Spleen (tissue), 11 donors: ENCODE data around the gene C1QC. TPM values are rescaled to one million over a fixed set of nuclear protein-coding genes. Genes with fewer than 3 reads are reported as not detected.

Source experiments
- DNase-seq: peaks from one replicate; pipeline ENCODE4 v3.0.0-alpha.2; 2020
- H3K27ac ChIP-seq, 8 donors: fragments of 200-600 bp; sonication (generic) in 7 of 8; 1 replicate in 4 of 8; 2 replicates in 4 of 8; pipeline versions ENCODE4 v1.5.0 to v1.8.0; 2016 to 2021; ENCODE audit warnings: inconsistent platforms in 4 of 8, mild to moderate bottlenecking in 4 of 8, moderate library complexity in 1 of 8
- H3K27me3 ChIP-seq, 7 donors: fragments of 200-600 bp; sonication (generic) in 6 of 7; replicated peaks in 1 of 7; 1 replicate in 4 of 7; 2 replicates in 3 of 7; pipeline versions ENCODE4 v1.5.0 to v1.8.0; 2016 to 2021; ENCODE audit warnings: inconsistent platforms in 3 of 7, mild to moderate bottlenecking in 1 of 7
- H3K36me3 ChIP-seq, 6 donors: fragments of 200-600 bp; sonication (generic) in 5 of 6; 1 replicate in 4 of 6; 2 replicates in 2 of 6; pipeline versions ENCODE4 v1.5.0 to v1.8.0; 2016 to 2021; ENCODE audit warnings: inconsistent platforms in 2 of 6
- H3K4me1 ChIP-seq, 6 donors: fragments of 200-600 bp; sonication (generic) in 5 of 6; 1 replicate in 3 of 6; 2 replicates in 3 of 6; pipeline versions ENCODE4 v1.5.0 to v1.8.0; 2016 to 2021; ENCODE audit warnings: inconsistent platforms in 3 of 6
- H3K4me3 ChIP-seq, 8 donors: fragments of 200-600 bp; sonication (generic) in 7 of 8; 1 replicate in 4 of 8; 2 replicates in 4 of 8; pipeline versions ENCODE4 v1.5.0 to v1.8.0; 2016 to 2021; ENCODE audit warnings: inconsistent platforms in 4 of 8, mild to moderate bottlenecking in 4 of 8, moderate library complexity in 2 of 8
- H3K9me3 ChIP-seq, 8 donors: fragments of 200-600 bp; sonication (generic) in 7 of 8; 1 replicate in 4 of 8; 2 replicates in 4 of 8; pipeline versions ENCODE4 v1.5.0 to v1.8.0; 2016 to 2021; ENCODE audit warnings: inconsistent platforms in 4 of 8
- POLR2A ChIP-seq, 3 donors: fragments of 450-650 bp; IDR thresholded peaks; one replicate each; pipeline ENCODE4 v1.5.1; 2017; ENCODE audit warnings: antibody characterized with exemption in 3 of 3, mild to moderate bottlenecking in 1 of 3
- POLR2AphosphoS5 ChIP-seq, 3 donors: sonication (generic); formaldehyde crosslinking; IDR thresholded peaks; one replicate each; pipeline ENCODE4 v1.5.1; 2017; ENCODE audit warnings: antibody characterized with exemption in 3 of 3
- WGBS, 5 donors: extraction: QIAGEN DNeasy Blood & Tissue Kit in 3 of 5; methylation state at CpG; one replicate each; pipeline versions ENCODE4 v1.1.5 to v1.1.7; 2013 to 2018; 5-methylcytosine and 5-hydroxymethylcytosine counted together
- intact Hi-C: fragments of 100-400 bp; cut with DNase I; formaldehyde crosslinking; loops from one replicate; pipeline ENCODE4 v1.15.0; 2023; ENCODE audit warnings: low total_unique reads
- polyA plus RNA-seq, 3 donors: library from polyadenylated mRNA; stranded (reverse); fragments of 200-250 nt; gene quantifications; one replicate each; pipeline ENCODE4 v1.2.1, GENCODE V29; 2013
- total RNA-seq, 7 donors: library from RNA; depleted of rRNA in 3 of 7; stranded (reverse); fragments of >200 nt in 3 of 7; fragmentation: NEBNext Ultra II Directional in 4 of 7; extraction: Animal tissue kit (Norgen Biotek cat#: 25700) in 4 of 7; gene quantifications; one replicate each; pipeline versions ENCODE4 v1.1.0 to v1.2.1, GENCODE V29; 2016 to 2021
- TF ChIP-seq, protein P1 (sequence below), 11 experiments: fragments of 200-600 bp in 7 of 11; fragments of 450-650 bp in 4 of 11; sonication (generic) in 4 of 11; IDR thresholded peaks in 8 of 11; conservative IDR thresholded peaks in 3 of 11; 1 replicate in 7 of 11; 2 replicates in 4 of 11; pipeline versions ENCODE4 v1.4.0 to v1.8.0; 2016 to 2021; ENCODE audit warnings: antibody characterized with exemption in 11 of 11, inconsistent platforms in 4 of 11, mild to moderate bottlenecking in 1 of 11
- donor health status: healthy with polysubstance abuse.
- donor health status: DM: no; HTN: no; CAD: no; lungs with moderate emphysema.
- donor health status: DM: no; HTN: no; CAD: no.
- donor health status: Bipolar disorder and iron deficiency.
- donor health status: healthy.
- donor health status: DM: no; HTN: no; CAD: no.
- donor health status: DM: yes; HTN: yes; CAD: no.

C1QC gene
- total and polyA plus RNA-seq, 10 donors, result 98.7 to 1,691 (median 1,058) TPM

DNA sequence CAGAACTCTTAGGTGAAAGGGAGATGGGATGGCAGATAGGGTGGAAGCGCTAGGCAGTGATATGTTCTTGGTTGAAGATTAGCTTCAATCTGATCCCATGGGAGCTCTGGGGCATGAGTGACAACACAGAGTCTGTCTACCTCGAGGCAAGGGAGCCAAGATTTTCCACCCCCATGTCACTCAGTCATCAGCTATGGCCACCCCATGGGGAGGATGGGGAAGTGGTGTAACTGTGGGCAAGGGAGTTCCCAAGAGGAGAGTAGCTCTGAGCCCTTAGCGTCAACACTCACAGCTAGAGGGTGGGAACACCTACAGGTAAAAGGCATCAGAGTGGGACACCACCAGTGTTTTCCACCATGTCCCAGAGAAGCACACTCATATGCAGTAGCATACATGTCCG lies 37.3 kb upstream of the C1QC start:
- Histone ChIP-seq H3K4me3 (no peak overlapping the region), H3K9me3 (no peaks in the 10 kb centered on the region), H3K27me3 (peaks cover 0 to 95% (median 14%) of the 10 kb centered on the region in 7 donors), H3K4me1 (no peaks in the 10 kb centered on the region), H3K36me3 (no peaks in the 10 kb centered on the region), H3K27ac (no peak overlapping the region)
- WGBS, 5 donors, result 52 to 57% (median 55%) methylated on average over 4 of the region's 4 CpGs
- TF ChIP-seq, protein P1, sequence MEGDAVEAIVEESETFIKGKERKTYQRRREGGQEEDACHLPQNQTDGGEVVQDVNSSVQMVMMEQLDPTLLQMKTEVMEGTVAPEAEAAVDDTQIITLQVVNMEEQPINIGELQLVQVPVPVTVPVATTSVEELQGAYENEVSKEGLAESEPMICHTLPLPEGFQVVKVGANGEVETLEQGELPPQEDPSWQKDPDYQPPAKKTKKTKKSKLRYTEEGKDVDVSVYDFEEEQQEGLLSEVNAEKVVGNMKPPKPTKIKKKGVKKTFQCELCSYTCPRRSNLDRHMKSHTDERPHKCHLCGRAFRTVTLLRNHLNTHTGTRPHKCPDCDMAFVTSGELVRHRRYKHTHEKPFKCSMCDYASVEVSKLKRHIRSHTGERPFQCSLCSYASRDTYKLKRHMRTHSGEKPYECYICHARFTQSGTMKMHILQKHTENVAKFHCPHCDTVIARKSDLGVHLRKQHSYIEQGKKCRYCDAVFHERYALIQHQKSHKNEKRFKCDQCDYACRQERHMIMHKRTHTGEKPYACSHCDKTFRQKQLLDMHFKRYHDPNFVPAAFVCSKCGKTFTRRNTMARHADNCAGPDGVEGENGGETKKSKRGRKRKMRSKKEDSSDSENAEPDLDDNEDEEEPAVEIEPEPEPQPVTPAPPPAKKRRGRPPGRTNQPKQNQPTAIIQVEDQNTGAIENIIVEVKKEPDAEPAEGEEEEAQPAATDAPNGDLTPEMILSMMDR (IDR thresholded peaks at IDR 0.05 in 8 of 11, conservative IDR thresholded peaks at IDR 0.05 in 3 of 11), result no peak
- no peak for TF ChIP-seq POLR2A (IDR thresholded peaks at IDR 0.05)
- no peak for TF ChIP-seq POLR2AphosphoS5 (IDR thresholded peaks at IDR 0.05)
- no peak for DNase-seq
- intact Hi-C loops, result no loop called here

DNA sequence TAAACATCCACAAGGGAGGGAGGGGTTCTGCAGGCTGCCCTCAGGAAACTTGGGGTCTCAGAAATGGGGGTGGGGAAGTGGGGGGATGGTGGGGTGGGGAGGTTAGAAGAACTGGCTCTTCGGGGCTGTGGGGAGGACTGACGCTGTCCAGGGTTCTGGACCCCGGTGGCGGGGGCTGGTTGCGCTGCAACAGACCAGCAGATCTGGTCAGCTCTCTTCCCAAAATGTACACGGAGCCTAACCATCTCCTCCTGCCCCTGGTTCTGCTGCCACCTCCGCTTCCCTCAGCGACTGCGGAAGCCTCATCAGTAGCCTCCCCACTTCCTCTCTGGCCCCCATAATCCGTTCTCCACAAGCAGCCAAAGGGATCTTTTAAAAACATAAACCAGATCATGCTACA lies 36.3 kb upstream of the C1QC start:
- 9 to 19% (median 14%) methylated on average over 10 of the region's 10 CpGs for WGBS, 5 donors
- H3K27ac ChIP-seq, result no peak overlapping the region
- H3K9me3 ChIP-seq, result no peaks in the 10 kb centered on the region
- H3K4me3 ChIP-seq, result no peak overlapping the region
- intact Hi-C loops, result no loop called here
- DNase-seq, result no peak
- H3K27me3 ChIP-seq, result peaks cover 0 to 97% (median 14%) of the 10 kb centered on the region in 7 donors
- TF ChIP-seq POLR2AphosphoS5 (IDR thresholded peaks at IDR 0.05) (no peak), POLR2A (IDR thresholded peaks at IDR 0.05) (no peak)
- TF ChIP-seq, protein P1 (IDR thresholded peaks at IDR 0.05 in 8 of 11, conservative IDR thresholded peaks at IDR 0.05 in 3 of 11), result no peak
- no peaks in the 10 kb centered on the region for H3K4me1 ChIP-seq
- H3K36me3 ChIP-seq, result no peaks in the 10 kb centered on the region

DNA sequence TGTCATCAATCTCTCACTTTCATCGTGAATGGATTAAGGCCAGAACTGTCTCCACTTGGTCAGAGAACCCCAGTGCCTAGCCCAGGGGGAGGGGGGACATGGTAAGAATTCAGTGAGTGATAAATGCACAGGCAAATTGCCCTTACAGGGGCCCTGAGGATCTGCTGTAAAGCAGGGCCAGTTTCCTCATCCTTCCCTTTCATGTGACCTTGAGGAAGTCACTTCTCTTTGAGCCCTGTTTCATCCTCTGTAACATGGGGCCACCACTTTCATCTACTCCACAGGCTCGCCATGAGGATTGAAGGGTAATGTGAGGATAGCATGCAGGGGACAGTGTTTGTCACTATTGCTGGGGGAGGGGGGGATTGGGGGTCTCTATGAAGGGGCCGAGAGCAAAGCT lies 35.1 kb upstream of the C1QC start:
- peaks cover 0 to 97% (median 9%) of the 10 kb centered on the region in 7 donors for H3K27me3 ChIP-seq
- intact Hi-C loops, result no loop called here
- no peak for DNase-seq
- 46 to 68% (median 58%) methylated on average over 3 of the region's 3 CpGs for WGBS, 5 donors
- no peak overlapping the region for H3K4me3 ChIP-seq
- H3K4me1 ChIP-seq, result no peaks in the 10 kb centered on the region
- H3K27ac ChIP-seq, result no peak overlapping the region
- TF ChIP-seq POLR2AphosphoS5 (IDR thresholded peaks at IDR 0.05), result no peak
- TF ChIP-seq, protein P1 (IDR thresholded peaks at IDR 0.05 in 8 of 11, conservative IDR thresholded peaks at IDR 0.05 in 3 of 11), result no peak
- no peak for TF ChIP-seq POLR2A (IDR thresholded peaks at IDR 0.05)
- H3K36me3 ChIP-seq, result no peaks in the 10 kb centered on the region
- H3K9me3 ChIP-seq, result no peaks in the 10 kb centered on the region

DNA sequence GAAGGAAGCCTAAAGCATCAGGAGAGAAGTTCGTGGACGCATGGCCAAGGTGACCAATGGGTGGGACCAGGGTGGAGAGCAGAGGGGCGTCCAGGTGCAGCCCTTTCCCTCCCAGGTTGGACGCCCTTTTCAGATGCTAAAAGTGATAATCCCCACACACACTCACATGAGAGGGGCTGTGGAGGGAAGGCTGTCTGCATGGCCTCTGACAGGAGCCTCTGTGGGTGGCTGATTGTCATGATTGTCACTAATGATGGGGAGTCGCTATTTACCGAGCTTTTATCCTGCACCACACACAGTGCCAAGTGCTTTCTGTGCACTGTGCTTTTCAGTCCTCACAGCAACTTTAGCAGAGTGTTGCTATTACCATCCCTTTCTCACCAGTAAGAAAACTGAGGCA lies 34.1 kb upstream of the C1QC start:
- Histone ChIP-seq H3K4me1 (no peaks in the 10 kb centered on the region), H3K27me3 (peaks cover 0 to 97% (median 6%) of the 10 kb centered on the region in 7 donors), H3K36me3 (no peaks in the 10 kb centered on the region), H3K4me3 (no peak overlapping the region), H3K9me3 (no peaks in the 10 kb centered on the region), H3K27ac (no peak overlapping the region)
- intact Hi-C loops, result no loop called here
- TF ChIP-seq, protein P1 (IDR thresholded peaks at IDR 0.05 in 8 of 11, conservative IDR thresholded peaks at IDR 0.05 in 3 of 11), result no peak
- TF ChIP-seq POLR2A (IDR thresholded peaks at IDR 0.05) (no peak), POLR2AphosphoS5 (IDR thresholded peaks at IDR 0.05) (no peak)
- no peak for DNase-seq
- WGBS, 5 donors, result 17 to 32% (median 25%) methylated on average over 6 of the region's 6 CpGs
